UCSD-AML1 (cell line): ENCODE results near the gene FBXW5.

ENCODE experiments used
- DNase-seq: peaks from one replicate; lab custom pipeline; 2025; ENCODE audit not compliant: unreplicated experiment; lab: John Stamatoyannopoulos, UW

FBXW5 gene

GRCh38 chr9:136936645-136937170 lies 7.8 kb downstream of the FBXW5 start:
- no peak for DNase-seq

GRCh38 chr9:136935651-136936050 lies 8.9 kb downstream of the FBXW5 start:
- no peak for DNase-seq

GRCh38 chr9:136934277-136934676 lies 10.3 kb downstream of the FBXW5 start:
- DNase-seq = no peak

- no peak for DNase-seq
Observed at GRCh38 chr9:136931611-136932130, 12.9 kb downstream of the FBXW5 start.

- DNase-seq = no peak
Observed at GRCh38 chr9:136930014-136930413, 14.5 kb downstream of the FBXW5 start.

GRCh38 chr9:136928591-136928990 lies 15.9 kb downstream of the FBXW5 start:
- DNase-seq = no peak

- no peak for DNase-seq
Observed at GRCh38 chr9:136927343-136928271, 16.9 kb downstream of the FBXW5 start.

- no peak for DNase-seq
Observed at GRCh38 chr9:136926749-136927148, 17.8 kb downstream of the FBXW5 start.

- DNase-seq = no peak
Observed at GRCh38 chr9:136926154-136926704, 18.3 kb downstream of the FBXW5 start.

- DNase-seq = no peak
Observed at GRCh38 chr9:136925414-136926153, 19.0 kb downstream of the FBXW5 start.

- no peak for DNase-seq
Observed at GRCh38 chr9:136923881-136924280, 20.7 kb downstream of the FBXW5 start.

GRCh38 chr9:136922540-136922939 lies 22.0 kb downstream of the FBXW5 start:
- DNase-seq = no peak

- DNase-seq = no peak
Observed at GRCh38 chr9:136921718-136922117, 22.8 kb downstream of the FBXW5 start.

- no peak for DNase-seq
Observed at GRCh38 chr9:136921307-136921706, 23.2 kb downstream of the FBXW5 start.

- DNase-seq = no peak
Observed at GRCh38 chr9:136920734-136921231, 23.8 kb downstream of the FBXW5 start.

GRCh38 chr9:136920069-136920468 lies 24.5 kb downstream of the FBXW5 start:
- no peak for DNase-seq

- no peak for DNase-seq
Observed at GRCh38 chr9:136917902-136918301, 26.6 kb downstream of the FBXW5 start.

- no peak for DNase-seq
Observed at GRCh38 chr9:136916330-136917184, 28.0 kb downstream of the FBXW5 start.

GRCh38 chr9:136915632-136916329 lies 28.8 kb downstream of the FBXW5 start:
- DNase-seq = no peak
